Adipose tissue (tissue), 3 donors: ENCODE results near the gene PTGES2. TPM values are rescaled to one million over a fixed set of nuclear protein-coding genes. Genes with fewer than 3 reads are reported as not detected.
A peak's percentile ranks its signal among the peaks of the same experiment; 100 is the strongest.

Experiments used
- H3K27ac ChIP-seq: one replicate; pipeline ENCODE4 v1.5.1; 2013; ENCODE audit warnings: low read depth, low read length
- WGBS, 3 donors: extraction: QIAGEN DNeasy Blood & Tissue Kit; methylation state at CpG; one replicate each; pipeline ENCODE4 v1.1.7; 2013; 5-methylcytosine and 5-hydroxymethylcytosine counted together
- polyA plus RNA-seq, 3 donors: library from polyadenylated mRNA; stranded (reverse); fragments of 200-250 nt; gene quantifications; one replicate each; pipeline ENCODE4 v1.2.3, GENCODE V29; 2013
- donor health status: healthy with polysubstance abuse.
- donor health status: Bipolar disorder and iron deficiency.
- donor health status: healthy.

PTGES2 gene
- polyA plus RNA-seq, 3 donors: 36.1 to 63.9 (median 39.9) TPM

- peak overlapping the region; percentile 95 for H3K27ac ChIP-seq
- WGBS, 3 donors: 7 to 20% (median 19%) methylated on average over 32 of the region's 32 CpGs
These were observed 29.0 kb downstream of the PTGES2 start for GRCh38 chr9:128098297-128099230.

DNA sequence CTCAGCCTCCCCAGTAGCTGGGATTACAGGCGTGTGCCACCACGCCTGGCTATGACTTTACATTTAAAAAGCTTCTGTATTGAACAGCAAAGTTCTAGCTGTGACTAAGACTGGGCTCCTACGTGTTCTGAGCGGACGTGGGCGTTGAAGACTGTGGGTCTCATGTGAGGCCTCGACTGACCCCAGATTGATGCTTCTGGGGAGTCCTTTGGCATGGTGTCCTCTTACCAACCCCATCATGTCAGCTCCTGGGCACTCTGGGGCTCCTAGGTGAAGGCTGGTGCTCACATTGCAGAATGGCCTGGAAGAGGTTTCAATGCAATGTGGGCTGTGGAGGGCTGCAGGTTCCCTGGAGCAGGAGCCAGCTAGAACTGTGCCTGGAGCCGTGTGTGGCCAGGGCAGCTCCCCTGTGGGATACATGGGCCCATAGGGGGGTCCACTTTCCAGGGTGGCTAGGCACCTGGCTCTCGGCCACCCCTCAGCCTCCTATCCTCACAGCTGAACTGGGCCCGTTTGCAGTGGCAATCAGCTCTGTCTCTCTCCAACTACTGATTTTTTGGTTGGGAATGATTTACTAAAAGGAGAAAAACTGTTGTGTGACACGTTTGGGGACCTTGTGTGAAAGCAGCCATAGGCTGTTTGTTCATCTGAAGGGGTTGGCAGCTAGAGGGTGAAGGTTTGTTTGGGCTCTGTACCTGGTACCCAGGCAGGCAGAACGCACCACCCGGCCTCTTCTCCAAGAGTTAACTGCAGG lies 29.8 kb downstream of the PTGES2 start:
- WGBS, 3 donors: 54 to 69% (median 63%) methylated on average over 13 of the region's 13 CpGs
- peak overlapping the region; percentile 95 for H3K27ac ChIP-seq

DNA sequence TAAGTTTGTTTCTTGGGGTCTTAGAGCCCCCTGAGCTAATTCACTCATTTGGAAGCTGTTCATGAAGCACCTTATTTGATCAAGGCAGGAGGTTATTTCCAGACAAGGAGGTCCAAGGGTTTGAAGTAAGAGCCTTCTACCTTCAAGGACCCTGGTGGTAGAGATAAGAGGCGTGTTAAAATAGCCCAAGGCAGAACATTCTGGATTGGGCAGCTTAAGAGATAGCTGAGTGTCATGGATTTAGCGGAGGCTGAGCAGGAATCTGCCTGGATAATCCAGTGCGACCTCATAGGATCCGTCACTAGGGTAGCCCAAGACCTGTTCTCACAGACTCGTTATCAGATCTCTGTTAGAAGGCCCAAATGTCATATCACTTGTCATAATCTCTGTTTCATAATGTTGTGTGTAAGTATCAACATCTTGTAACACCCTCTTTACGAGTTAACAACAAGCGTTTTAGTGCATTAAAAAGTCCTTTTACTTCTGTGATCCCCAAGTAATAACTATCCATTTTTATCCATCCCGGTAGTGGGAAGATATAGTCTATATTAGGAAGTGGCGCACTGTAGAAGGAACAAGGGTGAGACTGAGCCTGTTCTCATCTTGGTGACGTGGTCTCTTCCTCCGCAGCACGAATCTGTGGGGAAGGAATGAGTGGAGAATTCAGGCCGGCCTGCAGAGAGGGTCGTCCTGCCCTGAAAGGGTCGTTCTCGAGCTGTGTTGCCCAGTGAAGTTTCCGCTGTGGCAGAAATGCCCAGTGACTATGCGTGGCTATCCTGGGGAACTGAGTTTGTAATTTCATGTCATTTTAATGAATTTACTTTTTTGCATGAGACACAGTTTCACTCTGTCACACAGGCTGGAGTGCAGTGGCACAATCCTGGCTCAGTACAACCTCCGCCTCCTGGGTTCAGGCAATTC lies 30.7 kb downstream of the PTGES2 start:
- 86 to 87% (median 87%) methylated on average over 19 of the region's 19 CpGs for WGBS, 3 donors
- H3K27ac ChIP-seq: no peak overlapping the region

GRCh38 chr9:128094950-128095544 lies 32.5 kb downstream of the PTGES2 start:
- WGBS, 3 donors: 84 to 90% (median 84%) methylated on average over 11 of the region's 11 CpGs
- peak overlapping the region; percentile 89 for H3K27ac ChIP-seq

GRCh38 chr9:128094166-128094949 lies 33.2 kb downstream of the PTGES2 start:
- peak overlapping the region; percentile 89 for H3K27ac ChIP-seq
- 12 to 20% (median 15%) methylated on average over 8 of the region's 8 CpGs for WGBS, 3 donors

- 38 to 75% (median 56%) methylated on average over 4 of the region's 4 CpGs for WGBS, 3 donors
- H3K27ac ChIP-seq: peak overlapping the region; percentile 44
These were observed 34.5 kb downstream of the PTGES2 start for GRCh38 chr9:128093011-128093410.

GRCh38 chr9:128092199-128092977 lies 35.1 kb downstream of the PTGES2 start:
- no peak overlapping the region for H3K27ac ChIP-seq
- WGBS, 3 donors: 75 to 91% (median 77%) methylated on average over 16 of the region's 16 CpGs

DNA sequence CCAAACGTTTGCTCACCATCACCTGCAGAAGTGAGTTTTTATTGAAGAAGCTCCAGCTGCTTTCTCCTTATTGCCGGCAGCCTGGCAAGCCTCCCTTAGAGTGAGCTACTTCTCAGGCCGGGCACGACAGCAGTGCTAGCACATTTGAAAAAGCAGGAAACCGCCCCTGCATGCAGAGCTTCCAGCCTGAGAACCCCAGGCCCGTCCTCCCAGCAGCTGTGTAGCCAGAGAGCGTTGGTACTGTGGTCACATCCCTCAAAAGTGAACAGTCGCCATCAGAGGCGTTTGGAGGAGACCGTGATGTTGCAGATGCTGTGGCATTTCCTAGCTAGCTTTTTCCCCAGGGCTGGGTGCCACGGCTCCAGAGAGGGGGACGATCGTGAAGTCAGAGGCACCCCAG lies 36.0 kb downstream of the PTGES2 start:
- 30 to 67% (median 40%) methylated on average over 13 of the region's 13 CpGs for WGBS, 3 donors
- H3K27ac ChIP-seq: no peak overlapping the region

DNA sequence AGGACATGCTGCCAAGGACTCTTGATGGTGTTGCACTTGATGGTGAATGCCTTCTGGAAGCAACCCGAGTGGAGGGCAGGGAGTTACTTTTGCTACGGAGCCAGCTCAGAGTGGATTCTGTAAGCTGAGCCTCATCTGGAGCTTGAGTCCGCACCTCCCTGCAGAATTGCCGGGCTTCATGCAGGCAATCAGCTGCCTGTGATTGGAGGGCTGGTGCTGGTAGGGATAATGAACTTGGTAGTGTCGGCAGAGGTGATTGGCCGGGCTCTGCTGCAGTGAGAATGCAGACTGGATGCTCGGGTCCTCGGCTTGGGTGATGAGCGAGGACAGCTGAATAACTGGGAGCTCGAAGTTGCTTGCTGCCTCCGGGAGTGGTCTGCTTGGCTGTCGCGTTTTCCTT lies 36.4 kb downstream of the PTGES2 start:
- 51 to 74% (median 52%) methylated on average over 13 of the region's 13 CpGs for WGBS, 3 donors
- H3K27ac ChIP-seq: no peak overlapping the region

DNA sequence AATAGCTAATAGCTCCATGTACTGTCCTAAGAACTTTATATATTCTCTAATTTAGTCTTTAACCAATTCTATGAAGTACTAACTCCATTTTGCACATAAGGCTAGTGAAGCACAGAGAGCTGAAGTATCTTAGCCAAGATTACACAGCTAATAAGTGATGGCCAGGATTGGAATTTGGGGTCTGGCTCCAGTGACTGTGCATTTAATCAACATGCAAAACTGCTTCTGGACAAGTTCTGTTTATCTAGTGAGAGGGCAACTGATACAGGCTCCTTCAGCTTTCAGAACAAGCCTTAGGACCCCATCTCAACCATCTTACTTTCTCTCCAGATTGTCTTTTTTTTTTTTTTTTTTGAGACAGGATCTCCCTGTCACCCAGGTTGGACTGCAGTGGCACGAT lies 38.2 kb downstream of the PTGES2 start:
- H3K27ac ChIP-seq: no peak overlapping the region
- WGBS, 3 donors: 88 to 92% (median 89%) methylated on average over 1 of the region's 1 CpG

DNA sequence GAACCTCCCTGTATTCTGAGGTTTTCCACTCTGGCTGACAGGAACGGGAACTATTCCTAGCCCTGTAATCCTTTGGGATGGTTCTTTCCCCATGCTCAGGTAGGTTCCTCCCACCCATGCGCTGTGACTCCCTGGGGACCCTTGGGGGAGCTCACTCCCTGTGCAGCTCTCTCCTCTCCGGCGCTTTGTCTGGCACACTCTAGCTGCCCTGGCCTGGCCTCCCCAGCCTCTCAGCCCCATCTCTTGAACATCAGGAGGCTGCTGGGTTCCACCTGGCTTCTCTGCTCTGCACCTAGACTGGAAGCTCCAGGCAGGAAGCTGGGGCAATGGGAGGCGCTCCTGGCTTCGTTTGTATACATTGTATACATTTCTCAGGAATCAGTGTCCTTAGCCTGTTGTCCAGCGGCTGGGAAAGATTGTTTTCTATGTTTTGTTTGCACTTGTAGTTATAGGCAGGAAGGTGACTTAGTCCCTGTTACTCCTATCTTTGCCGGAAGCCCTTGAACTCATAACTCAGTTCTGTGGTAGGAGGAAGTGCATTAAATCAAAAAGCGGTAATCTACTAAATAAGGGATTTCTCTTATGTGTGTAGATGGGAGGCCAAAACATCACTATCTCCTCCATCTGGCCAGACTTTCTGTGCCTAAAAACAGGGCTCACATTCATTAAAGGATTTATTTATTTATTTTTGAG lies 39.1 kb downstream of the PTGES2 start:
- no peak overlapping the region for H3K27ac ChIP-seq

DNA sequence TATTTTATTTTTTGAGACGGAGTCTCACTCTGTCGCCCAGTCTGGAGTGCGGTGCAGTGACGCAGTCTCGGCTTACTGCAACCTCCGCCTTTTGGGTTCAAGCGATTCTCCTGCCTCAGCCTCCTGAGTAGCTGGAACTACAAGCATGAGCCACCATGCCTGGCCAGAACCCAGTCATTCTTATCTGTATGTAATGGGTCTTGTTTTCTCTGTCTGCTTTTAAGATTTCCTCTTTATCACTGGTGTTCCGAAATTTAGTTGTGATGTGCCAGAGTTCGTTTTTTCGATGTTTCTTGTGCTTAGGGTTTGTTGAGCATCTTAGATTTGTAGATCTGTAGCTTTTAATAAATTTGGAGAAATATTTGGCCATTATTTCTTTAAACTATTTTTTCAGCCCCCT lies 40.3 kb downstream of the PTGES2 start:
- 78 to 89% (median 88%) methylated on average over 10 of the region's 10 CpGs for WGBS, 3 donors
- H3K27ac ChIP-seq: no peak overlapping the region

More for the DNA sequence above, 39.1 kb downstream of the PTGES2 start:
- WGBS, 3 donors: 74 to 80% (median 76%) methylated on average over 9 of the region's 9 CpGs

DNA sequence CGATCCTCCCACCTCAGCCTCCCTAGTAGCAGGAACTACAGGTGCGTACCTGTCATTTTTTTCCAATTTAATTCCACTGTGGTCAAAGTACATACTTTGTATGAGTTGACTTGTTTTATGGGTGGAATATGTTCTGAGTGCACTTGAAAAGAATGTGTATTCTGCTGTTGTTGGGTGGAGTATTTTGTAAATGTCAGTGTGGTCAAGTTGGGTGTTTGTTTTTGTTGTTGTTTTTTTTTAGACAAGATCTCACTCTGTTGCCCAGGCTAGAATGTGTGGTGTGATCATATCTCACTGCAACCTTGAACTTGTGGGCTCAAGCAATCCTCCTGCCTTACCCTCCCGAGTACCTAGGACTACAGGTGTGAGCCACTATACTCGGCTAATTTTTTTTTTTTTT lies 41.6 kb downstream of the PTGES2 start:
- no peak overlapping the region for H3K27ac ChIP-seq
- 74 to 95% (median 91%) methylated on average over 4 of the region's 4 CpGs for WGBS, 3 donors

- H3K27ac ChIP-seq: no peak overlapping the region
- WGBS, 3 donors: 90 to 96% (median 95%) methylated on average over 4 of the region's 4 CpGs
These were observed 42.8 kb downstream of the PTGES2 start for GRCh38 chr9:128084746-128085145.

GRCh38 chr9:128082151-128082550 lies 45.4 kb downstream of the PTGES2 start:
- 51 to 57% (median 55%) methylated on average over 7 of the region's 7 CpGs for WGBS, 3 donors
- H3K27ac ChIP-seq: no peak overlapping the region

DNA sequence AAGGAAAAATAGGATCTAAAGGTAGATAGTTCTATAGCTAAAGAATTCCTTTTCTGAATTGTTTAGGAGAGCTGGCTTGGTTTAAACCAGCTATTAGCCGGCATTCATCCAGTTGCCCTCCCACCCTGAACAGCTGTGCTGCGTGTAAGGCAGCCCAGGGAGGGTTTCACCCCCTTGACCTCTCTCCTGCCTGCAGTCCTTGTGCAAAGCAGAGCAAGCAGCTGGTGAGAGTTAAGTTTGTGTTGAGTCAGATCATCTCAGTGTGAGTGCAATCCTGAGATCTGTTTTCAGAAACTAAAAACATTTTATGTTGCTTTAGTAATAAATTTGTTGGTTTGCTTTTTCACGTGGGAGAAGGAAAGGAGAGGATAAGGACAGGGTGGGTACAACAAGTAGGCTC lies 46.5 kb downstream of the PTGES2 start:
- 49 to 58% (median 56%) methylated on average over 3 of the region's 3 CpGs for WGBS, 3 donors

More for the DNA sequence above, 46.5 kb downstream of the PTGES2 start:
- H3K27ac ChIP-seq: no peak overlapping the region
